CD4-positive, alpha-beta T cell (primary cell): ENCODE measurements around the gene IL1RAPL2. TPM values are rescaled to one million over a fixed set of nuclear protein-coding genes. Genes with fewer than 3 reads are reported as not detected.
"Not testable (repeated sequence)": the region's sequence is repeated elsewhere in the genome, so short reads cannot be mapped to it uniquely, and the experiment has no call there.

ENCODE experiments used
- ATAC-seq: fragments of 200-7000 bp; cut with Tn5 transposase; one replicate; pipeline ENCODE4 v1.10.0; 2022; ENCODE audit warnings: mild to moderate bottlenecking; ENCODE audit not compliant: poor library complexity
- CTCF ChIA-PET: fragments of 350-600 bp; sonication (Branson Sonifier 250); formaldehyde crosslinking; loops from one replicate; lab custom pipeline; 2021; ENCODE audit warnings: antibody characterized with exemption, inconsistent platforms; lab: Charles Lee
- POLR2A ChIA-PET: fragments of 350-600 bp; sonication (Branson Sonifier 250); formaldehyde crosslinking; loops from one replicate; lab custom pipeline; 2021; ENCODE audit warnings: antibody characterized with exemption, inconsistent platforms; lab: Charles Lee
- DNase-seq, 14 experiments: peaks; one replicate each; pipeline ENCODE4 v3.0.0-alpha.2; 2013 to 2020; ENCODE audit warnings: mixed read lengths in 2 of 14
- H3K27ac ChIP-seq, 2 donors: one replicate each; pipeline versions ENCODE4 v1.5.1 to v1.7.0; 2013; ENCODE audit warnings: low read length in 2 of 2, low read depth in 1 of 2, mild to moderate bottlenecking in 1 of 2
- H3K27me3 ChIP-seq, 2 experiments: 1 replicate in 1 of 2; 2 replicates in 1 of 2; pipeline versions ENCODE4 v1.6.1 to v1.7.0; 2013; ENCODE audit warnings: low read length in 2 of 2, control low read depth in 1 of 2, mild to moderate bottlenecking in 1 of 2, moderate library complexity in 1 of 2; ENCODE audit not compliant: insufficient read depth in 2 of 2, control insufficient read depth in 1 of 2
- H3K36me3 ChIP-seq: one replicate; pipeline ENCODE4 v1.6.1; 2013; ENCODE audit warnings: low read length, control low read depth; ENCODE audit not compliant: insufficient read depth
- H3K4me1 ChIP-seq: one replicate; pipeline ENCODE4 v1.6.1; 2013; ENCODE audit warnings: low read length, control low read depth; ENCODE audit not compliant: insufficient read depth
- H3K4me3 ChIP-seq: one replicate; pipeline ENCODE4 v1.5.1; 2013; ENCODE audit warnings: mild to moderate bottlenecking, low read length, moderate library complexity
- H3K9me3 ChIP-seq, 2 experiments: 1 replicate in 1 of 2; 2 replicates in 1 of 2; pipeline versions ENCODE4 v1.6.1 to v1.7.0; 2013; ENCODE audit warnings: low read length in 2 of 2, mild to moderate bottlenecking in 2 of 2, control low read depth in 1 of 2, moderate library complexity in 1 of 2; ENCODE audit not compliant: control insufficient read depth in 1 of 2, insufficient read depth in 1 of 2
- H3K27ac Mint-ChIP-seq: one replicate; pipeline ENCODE4 v1.8.0; 2020; ENCODE audit warnings: mixed read lengths
- H3K27me3 Mint-ChIP-seq: one replicate; pipeline ENCODE4 v1.8.0; 2021; ENCODE audit warnings: mixed read lengths
- H3K36me3 Mint-ChIP-seq: one replicate; pipeline ENCODE4 v1.8.0; 2021; ENCODE audit warnings: low read depth, mixed read lengths
- H3K4me1 Mint-ChIP-seq: one replicate; pipeline ENCODE4 v1.8.0; 2021; ENCODE audit warnings: low read depth, mixed read lengths
- H3K4me3 Mint-ChIP-seq: one replicate; pipeline ENCODE4 v1.8.0; 2020; ENCODE audit warnings: mild to moderate bottlenecking, mixed read lengths
- H3K9me3 Mint-ChIP-seq: one replicate; pipeline ENCODE4 v1.8.0; 2020; ENCODE audit warnings: mixed read lengths
- intact Hi-C, 2 experiments: fragments of 100-400 bp; cut with DNase I in 1 of 2; cut with micrococcal nuclease in 1 of 2; formaldehyde crosslinking; loops; one replicate each; pipeline versions ENCODE4 v1.15.1 to v1.9.0; 2023 to 2025; cut with DNase I, micrococcal nuclease
- total RNA-seq, 174 experiments: library from RNA in 2 of 174; stranded (reverse) in 2 of 174; gene quantifications; one replicate each; pipeline ENCODE4 v1.2.3 and lab custom pipeline; 2021 to 2026
- TF ChIP-seq, protein P1 (sequence below): fragments of 200-600 bp; IDR thresholded peaks from one replicate; pipeline ENCODE4 v1.8.0; 2022; ENCODE audit warnings: antibody characterized with exemption, mild to moderate bottlenecking

IL1RAPL2 gene
- total RNA-seq, 2 experiments from 2014 or later = not detected

DNA sequence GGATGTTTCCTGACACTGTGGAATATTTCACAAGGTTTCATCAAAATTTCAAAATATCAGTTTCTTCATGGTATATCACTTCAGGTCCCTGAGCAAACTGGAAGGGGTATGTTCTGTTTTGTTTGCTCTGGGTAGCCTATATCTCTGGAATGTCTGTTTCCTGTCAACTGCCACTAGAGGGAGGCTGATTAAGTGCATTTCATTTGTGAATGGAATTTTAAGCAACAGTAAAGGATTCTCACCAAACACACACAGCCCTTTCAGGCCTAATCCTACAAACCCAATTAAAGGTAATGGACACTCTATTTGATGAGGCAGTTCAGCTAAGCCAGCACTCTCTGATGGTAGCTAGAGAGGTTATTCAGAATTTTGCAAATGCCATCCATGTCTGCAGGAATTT, 347.3 kb downstream of the IL1RAPL2 start:
- peak overlapping the region; percentile 94 for H3K27ac Mint-ChIP-seq
- DNase-seq (no peak), ATAC-seq (peak; percentile 48)
- H3K4me3 Mint-ChIP-seq = no peak overlapping the region
- Histone ChIP-seq H3K4me1 (no peaks in the 10 kb centered on the region), H3K4me3 (no peak overlapping the region), H3K27ac (no peak overlapping the region), H3K9me3 (no peaks in the 10 kb centered on the region), H3K36me3 (no peaks in the 10 kb centered on the region), H3K27me3 (no peaks in the 10 kb centered on the region)
- no peaks in the 10 kb centered on the region for H3K27me3 Mint-ChIP-seq
- ChIA-PET POLR2A (no interaction called here), CTCF (interaction anchor here (1.2 kb wide), 1 partner anchor 9 kb away, joined by 5 read pairs; no protein-coding TSS in a partner anchor)
- no peaks in the 10 kb centered on the region for H3K9me3 Mint-ChIP-seq
- no peaks in the 10 kb centered on the region for H3K36me3 Mint-ChIP-seq
- TF ChIP-seq, protein P1, sequence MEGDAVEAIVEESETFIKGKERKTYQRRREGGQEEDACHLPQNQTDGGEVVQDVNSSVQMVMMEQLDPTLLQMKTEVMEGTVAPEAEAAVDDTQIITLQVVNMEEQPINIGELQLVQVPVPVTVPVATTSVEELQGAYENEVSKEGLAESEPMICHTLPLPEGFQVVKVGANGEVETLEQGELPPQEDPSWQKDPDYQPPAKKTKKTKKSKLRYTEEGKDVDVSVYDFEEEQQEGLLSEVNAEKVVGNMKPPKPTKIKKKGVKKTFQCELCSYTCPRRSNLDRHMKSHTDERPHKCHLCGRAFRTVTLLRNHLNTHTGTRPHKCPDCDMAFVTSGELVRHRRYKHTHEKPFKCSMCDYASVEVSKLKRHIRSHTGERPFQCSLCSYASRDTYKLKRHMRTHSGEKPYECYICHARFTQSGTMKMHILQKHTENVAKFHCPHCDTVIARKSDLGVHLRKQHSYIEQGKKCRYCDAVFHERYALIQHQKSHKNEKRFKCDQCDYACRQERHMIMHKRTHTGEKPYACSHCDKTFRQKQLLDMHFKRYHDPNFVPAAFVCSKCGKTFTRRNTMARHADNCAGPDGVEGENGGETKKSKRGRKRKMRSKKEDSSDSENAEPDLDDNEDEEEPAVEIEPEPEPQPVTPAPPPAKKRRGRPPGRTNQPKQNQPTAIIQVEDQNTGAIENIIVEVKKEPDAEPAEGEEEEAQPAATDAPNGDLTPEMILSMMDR = peak; percentile 49
- intact Hi-C loops = no loop called here
- H3K4me1 Mint-ChIP-seq = peaks cover 28% of the 10 kb centered on the region

- H3K36me3 Mint-ChIP-seq, H3K27me3 ChIP-seq, CTCF ChIA-PET, H3K4me3 ChIP-seq, H3K27ac ChIP-seq, H3K27me3 Mint-ChIP-seq, intact Hi-C loops, H3K36me3 ChIP-seq, ATAC-seq, H3K4me1 ChIP-seq, H3K9me3 Mint-ChIP-seq, POLR2A ChIA-PET, H3K4me3 Mint-ChIP-seq, H3K27ac Mint-ChIP-seq, H3K9me3 ChIP-seq, DNase-seq: not testable (repeated sequence)
- peaks cover 28% of the 10 kb centered on the region for H3K4me1 Mint-ChIP-seq
Measured at GRCh38 chrX:104914686-104915085, 348.7 kb downstream of the IL1RAPL2 start.

GRCh38 chrX:104918122-104918521, 352.1 kb downstream of the IL1RAPL2 start:
- DNase-seq (no peak), ATAC-seq (no peak)
- no peak overlapping the region for H3K4me3 Mint-ChIP-seq
- H3K27ac ChIP-seq = no peak overlapping the region
- no peaks in the 10 kb centered on the region for H3K9me3 Mint-ChIP-seq
- H3K4me3 ChIP-seq = no peak overlapping the region
- no peak overlapping the region for H3K27ac Mint-ChIP-seq
- H3K27me3 Mint-ChIP-seq = no peaks in the 10 kb centered on the region
- H3K27me3 ChIP-seq = no peaks in the 10 kb centered on the region
- intact Hi-C loops = no loop called here
- no peaks in the 10 kb centered on the region for H3K4me1 Mint-ChIP-seq
- H3K36me3 ChIP-seq = no peaks in the 10 kb centered on the region
- TF ChIP-seq, protein P1 = no peak
- H3K9me3 ChIP-seq = no peaks in the 10 kb centered on the region
- ChIA-PET CTCF (no interaction called here), POLR2A (no interaction called here)
- H3K36me3 Mint-ChIP-seq = no peaks in the 10 kb centered on the region
- no peaks in the 10 kb centered on the region for H3K4me1 ChIP-seq

- Mint-ChIP-seq H3K36me3 (no peaks in the 10 kb centered on the region), H3K27ac (no peak overlapping the region), H3K9me3 (no peaks in the 10 kb centered on the region), H3K4me1 (no peaks in the 10 kb centered on the region), H3K4me3 (no peak overlapping the region), H3K27me3 (no peaks in the 10 kb centered on the region)
- ATAC-seq = no peak
- H3K36me3 ChIP-seq = no peaks in the 10 kb centered on the region
- ChIA-PET CTCF (interaction anchor here (1.0 to 1.6 kb wide), 4 partner anchors 8 to 18 kb away, joined by 4 to 10 read pairs (median 6); no protein-coding TSS in a partner anchor), POLR2A (no interaction called here)
- TF ChIP-seq, protein P1 = no peak
- no peak overlapping the region for H3K4me3 ChIP-seq
- no peak overlapping the region for H3K27ac ChIP-seq
- no peaks in the 10 kb centered on the region for H3K9me3 ChIP-seq
- intact Hi-C loops = loop anchor here in 1 of 2 experiments (10.0 kb wide), 1 partner anchor 727 kb away; no protein-coding TSS in a partner anchor
- H3K4me1 ChIP-seq = no peaks in the 10 kb centered on the region
- H3K27me3 ChIP-seq = no peaks in the 10 kb centered on the region
- no peak for DNase-seq
Measured at GRCh38 chrX:104921584-104922205, 355.7 kb downstream of the IL1RAPL2 start.
